ENCODE data around the gene COX5A. TPM values are rescaled to one million over a fixed set of nuclear protein-coding genes. Genes with fewer than 3 reads are reported as not detected.
A peak's percentile ranks its signal among the peaks of the same experiment; 100 is the strongest.

The COX5A gene
- total and polyA plus RNA-seq, 2 of the 13 experiments (the other 11 are each of a cell fraction or from before 2014, with no cell fraction given) = 158 to 218 TPM

DNA sequence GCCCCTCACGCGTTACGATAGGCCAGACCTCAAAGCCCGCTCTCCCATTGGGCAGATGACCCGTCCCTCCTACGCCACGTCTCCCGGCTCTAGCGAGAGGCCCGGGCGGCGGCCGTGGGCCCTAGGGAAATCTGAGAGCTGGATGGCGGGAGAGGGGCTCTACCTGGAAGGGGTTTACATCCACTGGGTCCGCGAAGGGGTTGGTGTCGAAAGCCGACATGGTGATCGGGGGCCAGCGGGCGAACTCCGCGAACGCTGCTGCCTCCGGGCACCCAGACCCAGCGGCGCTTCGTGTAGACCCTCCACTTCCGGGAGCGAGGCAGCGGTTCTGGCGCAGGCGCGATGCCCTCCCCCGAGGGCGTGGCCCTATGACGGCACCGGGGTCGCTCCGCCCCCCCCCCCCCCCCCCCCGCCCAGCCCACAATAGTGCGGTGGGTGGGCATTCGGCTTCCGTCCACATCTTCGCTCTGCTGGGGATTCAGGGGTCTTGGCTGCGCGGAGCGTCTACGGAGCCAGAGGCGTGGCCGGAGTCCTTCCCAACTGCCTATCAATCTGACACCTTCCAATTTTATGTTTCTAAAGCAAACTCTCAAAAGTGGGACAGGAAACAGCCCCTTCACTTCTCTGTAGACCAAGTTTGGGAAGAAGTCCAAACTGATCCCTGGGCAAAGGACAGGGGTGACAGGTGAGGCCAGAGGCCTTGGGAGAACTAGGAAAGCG lies 64.7 kb downstream of the COX5A start, which contains the start of gene SCAMP2 (continued):
- TF ChIP-seq ZNF660 (CRISPR knock-in tag; IDR thresholded peaks at IDR 0.05; ENCODE audit: borderline replicate concordance, low read depth) (no peak), FOXJ3 (CRISPR knock-in tag; IDR thresholded peaks at IDR 0.05; ENCODE audit: borderline replicate concordance) (no peak), RBFOX2 (IDR thresholded peaks at IDR 0.05; ENCODE audit: low read depth, low read length) (peak; percentile 93), SP1 (IDR thresholded peaks at IDR 0.05) (no peak), SP1 (CRISPR knock-in tag; IDR thresholded peaks at IDR 0.05) (peak; percentile 80), ZBTB7B (CRISPR knock-in tag; IDR thresholded peaks at IDR 0.05) (no peak; the same call in none of the 2 replicates), ZNF720 (CRISPR knock-in tag; IDR thresholded peaks at IDR 0.05) (no peak), ZNF839 (CRISPR knock-in tag; IDR thresholded peaks at IDR 0.05; ENCODE audit: borderline replicate concordance) (no peak), AKAP8 (CRISPR knock-in tag; IDR thresholded peaks at IDR 0.05) (no peak), ZNF781 (CRISPR knock-in tag; IDR thresholded peaks at IDR 0.05; ENCODE audit: borderline replicate concordance, not compliant biosample characterization) (no peak), NCOA2 (CRISPR knock-in tag; IDR thresholded peaks at IDR 0.05) (peak; percentile 48; the same call in 1 of the 2 replicates), HCFC1 (IDR thresholded peaks at IDR 0.05; ENCODE audit: low read depth, low read length) (no peak), RAD51 (IDR thresholded peaks at IDR 0.05; ENCODE audit: borderline replicate concordance) (no peak), KLF11 (CRISPR knock-in tag; IDR thresholded peaks at IDR 0.05) (no peak; the same call in 1 of the 2 replicates), ZNF570 (CRISPR knock-in tag; IDR thresholded peaks at IDR 0.05; ENCODE audit: borderline replicate concordance) (no peak), ZNF441 (CRISPR knock-in tag; IDR thresholded peaks at IDR 0.05; ENCODE audit: borderline replicate concordance) (no peak), IKZF1 (IDR thresholded peaks at IDR 0.05) (no peak), ZNF256 (CRISPR knock-in tag; conservative IDR thresholded peaks at IDR 0.05) (0 out of 2 replicates have a peak, but pooled peaks have one; percentile 51), KDM3A (CRISPR knock-in tag; IDR thresholded peaks at IDR 0.05; ENCODE audit: low read depth) (no peak)
- TF ChIP-seq, protein P1, sequence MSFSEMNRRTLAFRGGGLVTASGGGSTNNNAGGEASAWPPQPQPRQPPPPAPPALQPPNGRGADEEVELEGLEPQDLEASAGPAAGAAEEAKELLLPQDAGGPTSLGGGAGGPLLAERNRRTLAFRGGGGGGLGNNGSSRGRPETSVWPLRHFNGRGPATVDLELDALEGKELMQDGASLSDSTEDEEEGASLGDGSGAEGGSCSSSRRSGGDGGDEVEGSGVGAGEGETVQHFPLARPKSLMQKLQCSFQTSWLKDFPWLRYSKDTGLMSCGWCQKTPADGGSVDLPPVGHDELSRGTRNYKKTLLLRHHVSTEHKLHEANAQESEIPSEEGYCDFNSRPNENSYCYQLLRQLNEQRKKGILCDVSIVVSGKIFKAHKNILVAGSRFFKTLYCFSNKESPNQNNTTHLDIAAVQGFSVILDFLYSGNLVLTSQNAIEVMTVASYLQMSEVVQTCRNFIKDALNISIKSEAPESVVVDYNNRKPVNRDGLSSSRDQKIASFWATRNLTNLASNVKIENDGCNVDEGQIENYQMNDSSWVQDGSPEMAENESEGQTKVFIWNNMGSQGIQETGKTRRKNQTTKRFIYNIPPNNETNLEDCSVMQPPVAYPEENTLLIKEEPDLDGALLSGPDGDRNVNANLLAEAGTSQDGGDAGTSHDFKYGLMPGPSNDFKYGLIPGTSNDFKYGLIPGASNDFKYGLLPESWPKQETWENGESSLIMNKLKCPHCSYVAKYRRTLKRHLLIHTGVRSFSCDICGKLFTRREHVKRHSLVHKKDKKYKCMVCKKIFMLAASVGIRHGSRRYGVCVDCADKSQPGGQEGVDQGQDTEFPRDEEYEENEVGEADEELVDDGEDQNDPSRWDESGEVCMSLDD (CRISPR knock-in tag; IDR thresholded peaks at IDR 0.05; ENCODE audit: borderline replicate concordance) = no peak
- TF ChIP-seq, protein P2, sequence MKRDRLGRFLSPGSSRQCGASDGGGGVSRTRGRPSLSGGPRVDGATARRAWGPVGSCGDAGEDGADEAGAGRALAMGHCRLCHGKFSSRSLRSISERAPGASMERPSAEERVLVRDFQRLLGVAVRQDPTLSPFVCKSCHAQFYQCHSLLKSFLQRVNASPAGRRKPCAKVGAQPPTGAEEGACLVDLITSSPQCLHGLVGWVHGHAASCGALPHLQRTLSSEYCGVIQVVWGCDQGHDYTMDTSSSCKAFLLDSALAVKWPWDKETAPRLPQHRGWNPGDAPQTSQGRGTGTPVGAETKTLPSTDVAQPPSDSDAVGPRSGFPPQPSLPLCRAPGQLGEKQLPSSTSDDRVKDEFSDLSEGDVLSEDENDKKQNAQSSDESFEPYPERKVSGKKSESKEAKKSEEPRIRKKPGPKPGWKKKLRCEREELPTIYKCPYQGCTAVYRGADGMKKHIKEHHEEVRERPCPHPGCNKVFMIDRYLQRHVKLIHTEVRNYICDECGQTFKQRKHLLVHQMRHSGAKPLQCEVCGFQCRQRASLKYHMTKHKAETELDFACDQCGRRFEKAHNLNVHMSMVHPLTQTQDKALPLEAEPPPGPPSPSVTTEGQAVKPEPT (CRISPR knock-in tag; IDR thresholded peaks at IDR 0.05; ENCODE audit: low read depth) = no peak
- TF ChIP-seq, protein P3, sequence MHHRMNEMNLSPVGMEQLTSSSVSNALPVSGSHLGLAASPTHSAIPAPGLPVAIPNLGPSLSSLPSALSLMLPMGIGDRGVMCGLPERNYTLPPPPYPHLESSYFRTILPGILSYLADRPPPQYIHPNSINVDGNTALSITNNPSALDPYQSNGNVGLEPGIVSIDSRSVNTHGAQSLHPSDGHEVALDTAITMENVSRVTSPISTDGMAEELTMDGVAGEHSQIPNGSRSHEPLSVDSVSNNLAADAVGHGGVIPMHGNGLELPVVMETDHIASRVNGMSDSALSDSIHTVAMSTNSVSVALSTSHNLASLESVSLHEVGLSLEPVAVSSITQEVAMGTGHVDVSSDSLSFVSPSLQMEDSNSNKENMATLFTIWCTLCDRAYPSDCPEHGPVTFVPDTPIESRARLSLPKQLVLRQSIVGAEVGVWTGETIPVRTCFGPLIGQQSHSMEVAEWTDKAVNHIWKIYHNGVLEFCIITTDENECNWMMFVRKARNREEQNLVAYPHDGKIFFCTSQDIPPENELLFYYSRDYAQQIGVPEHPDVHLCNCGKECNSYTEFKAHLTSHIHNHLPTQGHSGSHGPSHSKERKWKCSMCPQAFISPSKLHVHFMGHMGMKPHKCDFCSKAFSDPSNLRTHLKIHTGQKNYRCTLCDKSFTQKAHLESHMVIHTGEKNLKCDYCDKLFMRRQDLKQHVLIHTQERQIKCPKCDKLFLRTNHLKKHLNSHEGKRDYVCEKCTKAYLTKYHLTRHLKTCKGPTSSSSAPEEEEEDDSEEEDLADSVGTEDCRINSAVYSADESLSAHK (CRISPR knock-in tag; IDR thresholded peaks at IDR 0.05; ENCODE audit: borderline replicate concordance) = no peak
- TF ChIP-seq, protein P4, sequence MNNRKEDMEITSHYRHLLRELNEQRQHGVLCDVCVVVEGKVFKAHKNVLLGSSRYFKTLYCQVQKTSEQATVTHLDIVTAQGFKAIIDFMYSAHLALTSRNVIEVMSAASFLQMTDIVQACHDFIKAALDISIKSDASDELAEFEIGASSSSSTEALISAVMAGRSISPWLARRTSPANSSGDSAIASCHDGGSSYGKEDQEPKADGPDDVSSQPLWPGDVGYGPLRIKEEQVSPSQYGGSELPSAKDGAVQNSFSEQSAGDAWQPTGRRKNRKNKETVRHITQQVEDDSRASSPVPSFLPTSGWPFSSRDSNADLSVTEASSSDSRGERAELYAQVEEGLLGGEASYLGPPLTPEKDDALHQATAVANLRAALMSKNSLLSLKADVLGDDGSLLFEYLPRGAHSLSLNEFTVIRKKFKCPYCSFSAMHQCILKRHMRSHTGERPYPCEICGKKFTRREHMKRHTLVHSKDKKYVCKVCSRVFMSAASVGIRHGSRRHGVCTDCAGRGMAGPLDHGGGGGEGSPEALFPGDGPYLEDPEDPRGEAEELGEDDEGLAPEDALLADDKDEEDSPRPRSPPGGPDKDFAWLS (CRISPR knock-in tag; IDR thresholded peaks at IDR 0.05; ENCODE audit: borderline replicate concordance) = no peak

All from HepG2 (cell line).